Transverse colon (tissue), 3 donors: ENCODE data around the gene GALR2.

Source experiments
- CTCF ChIP-seq, 5 experiments: fragments of 200-600 bp in 3 of 5; fragments of 450-650 bp in 2 of 5; sonication (generic) in 3 of 5; IDR thresholded peaks; 1 replicate in 2 of 5; 2 replicates in 3 of 5; pipeline ENCODE4 v1.5.1; 2016 to 2017; ENCODE audit warnings: antibody characterized with exemption in 5 of 5, inconsistent platforms in 3 of 5, mild to moderate bottlenecking in 2 of 5, moderate library complexity in 1 of 5
- EP300 ChIP-seq: sonication (generic); formaldehyde crosslinking; IDR thresholded peaks from one replicate; pipeline ENCODE4 v1.6.1; 2017; ENCODE audit warnings: antibody characterized with exemption, low read depth

GRCh38 chr17:76120658-76121008, 46.1 kb downstream of the GALR2 start:
- no peak for TF ChIP-seq CTCF (IDR thresholded peaks at IDR 0.05)
- no peak for TF ChIP-seq EP300
